Rectal smooth muscle tissue (tissue), 1 donor: ENCODE data around the gene KMT2A.
A peak's percentile ranks its signal among the peaks of the same experiment; 100 is the strongest.

ENCODE experiments used
- H3K27ac ChIP-seq: one replicate; pipeline ENCODE4 v1.7.0; 2013; ENCODE audit warnings: low read depth, low read length, inconsistent platforms
- H3K27me3 ChIP-seq: one replicate; pipeline ENCODE4 v1.7.0; 2013; ENCODE audit warnings: low read length; ENCODE audit not compliant: control insufficient read depth, insufficient read depth
- H3K36me3 ChIP-seq: one replicate; pipeline ENCODE4 v1.7.0; 2013; ENCODE audit warnings: low read length; ENCODE audit not compliant: control insufficient read depth, insufficient read depth
- H3K4me1 ChIP-seq: one replicate; pipeline ENCODE4 v1.7.0; 2013; ENCODE audit warnings: low read length; ENCODE audit not compliant: control insufficient read depth, insufficient read depth
- H3K4me3 ChIP-seq: one replicate; pipeline ENCODE4 v1.7.0; 2013; ENCODE audit warnings: low read length
- H3K9ac ChIP-seq: one replicate; pipeline ENCODE4 v1.7.0; 2013; ENCODE audit warnings: low read length

The KMT2A gene

DNA sequence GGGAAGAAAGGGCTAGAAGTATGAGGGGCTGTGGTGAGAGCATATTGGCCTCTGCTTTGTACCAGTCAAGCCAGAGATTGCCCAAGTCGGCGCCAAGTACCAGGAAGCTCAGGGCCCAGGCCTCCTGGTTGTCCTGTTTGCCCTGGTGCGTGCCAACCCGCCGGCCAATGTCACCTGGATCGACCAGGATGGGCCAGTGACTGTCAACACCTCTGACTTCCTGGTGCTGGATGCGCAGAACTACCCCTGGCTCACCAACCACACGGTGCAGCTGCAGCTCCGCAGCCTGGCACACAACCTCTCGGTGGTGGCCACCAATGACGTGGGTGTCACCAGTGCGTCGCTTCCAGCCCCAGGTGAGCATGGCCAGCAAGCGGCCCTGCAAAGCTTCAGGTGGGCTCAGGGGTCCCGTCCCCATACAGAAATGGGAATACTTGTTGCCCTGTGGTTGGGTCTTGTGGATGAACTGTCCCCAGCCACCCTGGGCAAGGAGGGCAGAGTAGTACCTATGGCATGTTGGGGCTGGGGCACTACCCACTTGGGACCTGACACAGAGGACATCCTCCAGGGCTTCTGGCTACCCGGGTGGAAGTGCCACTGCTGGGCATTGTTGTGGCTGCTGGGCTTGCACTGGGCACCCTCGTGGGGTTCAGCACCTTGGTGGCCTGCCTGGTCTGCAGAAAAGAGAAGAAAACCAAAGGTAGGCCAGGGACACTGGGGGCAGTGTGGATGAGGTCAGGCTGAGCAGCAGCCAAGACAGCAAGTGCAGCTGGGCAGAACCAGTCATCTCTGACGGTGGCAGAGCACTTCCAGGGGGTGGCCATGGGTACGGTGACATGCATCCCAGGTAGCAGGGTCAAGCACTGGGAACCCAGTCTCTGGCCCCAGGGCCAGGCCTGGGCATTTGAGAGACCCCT lies 96.8 kb downstream of the KMT2A start:
- Histone ChIP-seq H3K27ac (no peak overlapping the region), H3K4me1 (peaks cover 8% of the 10 kb centered on the region), H3K36me3 (no peaks in the 10 kb centered on the region), H3K27me3 (no peaks in the 10 kb centered on the region), H3K4me3 (no peak overlapping the region), H3K9ac (no peak overlapping the region)

DNA sequence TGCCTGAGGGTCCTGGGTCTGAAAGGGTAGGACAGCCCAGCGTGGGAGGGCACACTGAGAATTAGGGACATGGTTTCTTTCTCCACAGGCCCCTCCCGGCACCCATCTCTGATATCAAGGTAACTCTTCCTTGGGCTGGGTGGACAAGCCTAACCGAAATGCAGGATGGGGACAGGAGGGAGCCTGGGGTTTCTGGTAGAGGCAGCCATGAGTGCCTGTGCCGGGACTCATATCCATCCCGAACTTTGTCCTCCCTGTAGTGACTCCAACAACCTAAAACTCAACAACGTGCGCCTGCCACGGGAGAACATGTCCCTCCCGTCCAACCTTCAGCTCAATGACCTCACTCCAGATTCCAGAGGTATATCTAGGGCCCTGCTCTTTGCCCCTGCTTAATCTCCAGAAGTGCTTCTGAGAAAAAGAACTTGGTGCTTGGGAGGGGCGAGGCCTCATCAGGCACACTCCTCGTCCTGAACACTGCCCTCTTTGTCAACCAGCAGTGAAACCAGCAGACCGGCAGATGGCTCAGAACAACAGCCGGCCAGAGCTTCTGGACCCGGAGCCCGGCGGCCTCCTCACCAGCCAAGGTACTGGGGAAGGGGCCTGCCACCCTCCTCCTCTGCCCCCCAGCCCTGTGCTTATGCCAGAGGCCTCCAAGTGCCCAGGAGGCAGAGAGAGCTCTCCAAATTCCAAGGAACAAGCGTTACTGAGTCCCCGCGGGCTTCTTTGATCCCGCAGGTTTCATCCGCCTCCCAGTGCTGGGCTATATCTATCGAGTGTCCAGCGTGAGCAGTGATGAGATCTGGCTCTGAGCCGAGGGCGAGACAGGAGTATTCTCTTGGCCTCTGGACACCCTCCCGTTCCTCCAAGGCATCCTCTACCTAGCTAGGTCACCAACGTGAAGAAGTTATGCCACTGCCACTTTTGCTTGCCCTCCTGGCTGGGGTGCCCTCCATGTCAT lies 97.8 kb downstream of the KMT2A start:
- Histone ChIP-seq H3K4me3 (no peak overlapping the region), H3K36me3 (no peaks in the 10 kb centered on the region), H3K9ac (no peak overlapping the region), H3K27ac (no peak overlapping the region), H3K27me3 (no peaks in the 10 kb centered on the region), H3K4me1 (peaks cover 8% of the 10 kb centered on the region)

DNA sequence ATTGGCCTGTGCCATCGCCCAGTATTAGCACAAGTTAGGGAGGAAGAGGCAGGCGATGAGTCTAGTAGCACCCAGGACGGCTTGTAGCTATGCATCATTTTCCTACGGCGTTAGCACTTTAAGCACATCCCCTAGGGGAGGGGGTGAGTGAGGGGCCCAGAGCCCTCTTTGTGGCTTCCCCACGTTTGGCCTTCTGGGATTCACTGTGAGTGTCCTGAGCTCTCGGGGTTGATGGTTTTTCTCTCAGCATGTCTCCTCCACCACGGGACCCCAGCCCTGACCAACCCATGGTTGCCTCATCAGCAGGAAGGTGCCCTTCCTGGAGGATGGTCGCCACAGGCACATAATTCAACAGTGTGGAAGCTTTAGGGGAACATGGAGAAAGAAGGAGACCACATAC lies 99.0 kb downstream of the KMT2A start:
- H3K27me3 ChIP-seq: no peaks in the 10 kb centered on the region
- no peaks in the 10 kb centered on the region for H3K36me3 ChIP-seq
- no peak overlapping the region for H3K4me3 ChIP-seq
- no peak overlapping the region for H3K9ac ChIP-seq
- H3K4me1 ChIP-seq: no peaks in the 10 kb centered on the region
- no peak overlapping the region for H3K27ac ChIP-seq

DNA sequence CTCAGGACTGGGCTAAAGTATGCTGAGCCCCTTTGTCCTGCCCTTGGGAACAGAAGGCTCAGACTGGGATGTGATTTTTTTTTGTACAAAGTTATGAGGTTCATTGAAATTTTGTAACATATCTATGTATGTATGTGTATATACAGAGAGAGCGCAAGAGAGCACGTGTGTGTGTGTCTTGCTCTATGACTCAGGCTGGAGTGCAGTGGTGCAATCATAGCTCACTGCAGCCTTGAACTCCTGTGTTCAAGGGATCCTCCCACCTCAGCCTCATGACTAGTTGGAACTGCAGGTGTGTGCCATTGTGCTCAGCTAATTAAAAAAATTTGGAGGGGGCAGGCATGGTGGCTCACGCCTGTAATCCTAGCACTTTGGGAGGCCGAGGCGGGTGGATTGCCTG lies 100.4 kb downstream of the KMT2A start:
- no peak overlapping the region for H3K4me3 ChIP-seq
- H3K27ac ChIP-seq: no peak overlapping the region
- H3K4me1 ChIP-seq: no peaks in the 10 kb centered on the region
- no peaks in the 10 kb centered on the region for H3K27me3 ChIP-seq
- H3K36me3 ChIP-seq: no peaks in the 10 kb centered on the region
- H3K9ac ChIP-seq: no peak overlapping the region

DNA sequence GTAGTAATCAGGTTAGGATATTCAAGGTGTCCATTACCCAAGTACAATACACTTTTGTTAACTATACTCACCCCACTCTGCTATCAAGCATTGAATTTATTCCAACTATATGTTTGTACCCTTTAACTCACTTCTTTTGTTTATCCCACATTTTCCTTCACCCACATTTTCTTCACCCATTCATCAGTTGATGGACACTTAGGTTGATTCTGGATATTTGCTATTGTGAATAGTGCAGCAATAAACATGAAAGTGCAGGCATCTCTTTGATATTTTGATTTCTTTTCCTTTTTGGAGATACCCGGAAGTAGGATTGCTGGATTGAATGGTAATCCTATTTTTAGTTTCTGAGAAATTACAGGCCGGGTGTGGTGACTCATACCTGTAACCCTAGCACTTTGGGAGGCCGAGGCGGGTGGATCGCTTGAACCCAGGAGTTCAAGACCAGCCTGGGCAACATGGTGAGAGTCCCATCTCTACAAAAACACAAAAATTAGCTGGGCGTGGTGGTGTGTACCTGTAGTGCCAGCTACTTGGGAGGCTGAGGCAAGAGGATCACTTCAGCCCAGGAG lies 101.2 kb downstream of the KMT2A start:
- no peak overlapping the region for H3K27ac ChIP-seq
- no peaks in the 10 kb centered on the region for H3K4me1 ChIP-seq
- H3K36me3 ChIP-seq: no peaks in the 10 kb centered on the region
- no peak overlapping the region for H3K9ac ChIP-seq
- no peaks in the 10 kb centered on the region for H3K27me3 ChIP-seq
- no peak overlapping the region for H3K4me3 ChIP-seq

- Histone ChIP-seq H3K4me3 (no peak overlapping the region), H3K36me3 (peaks cover 16% of the 10 kb centered on the region), H3K9ac (no peak overlapping the region), H3K27ac (no peak overlapping the region), H3K4me1 (no peaks in the 10 kb centered on the region), H3K27me3 (no peaks in the 10 kb centered on the region)
Measured at GRCh38 chr11:118544010-118544646, 107.8 kb downstream of the KMT2A start.

- H3K36me3 ChIP-seq: peaks cover 16% of the 10 kb centered on the region
- no peaks in the 10 kb centered on the region for H3K4me1 ChIP-seq
- H3K27me3 ChIP-seq: no peaks in the 10 kb centered on the region
- H3K9ac ChIP-seq: no peak overlapping the region
- no peak overlapping the region for H3K27ac ChIP-seq
- no peak overlapping the region for H3K4me3 ChIP-seq
Measured at GRCh38 chr11:118544647-118545010, 108.3 kb downstream of the KMT2A start.

- Histone ChIP-seq H3K36me3 (peaks cover 16% of the 10 kb centered on the region), H3K27me3 (no peaks in the 10 kb centered on the region)
Measured at GRCh38 chr11:118545533-118545932, 109.2 kb downstream of the KMT2A start.

DNA sequence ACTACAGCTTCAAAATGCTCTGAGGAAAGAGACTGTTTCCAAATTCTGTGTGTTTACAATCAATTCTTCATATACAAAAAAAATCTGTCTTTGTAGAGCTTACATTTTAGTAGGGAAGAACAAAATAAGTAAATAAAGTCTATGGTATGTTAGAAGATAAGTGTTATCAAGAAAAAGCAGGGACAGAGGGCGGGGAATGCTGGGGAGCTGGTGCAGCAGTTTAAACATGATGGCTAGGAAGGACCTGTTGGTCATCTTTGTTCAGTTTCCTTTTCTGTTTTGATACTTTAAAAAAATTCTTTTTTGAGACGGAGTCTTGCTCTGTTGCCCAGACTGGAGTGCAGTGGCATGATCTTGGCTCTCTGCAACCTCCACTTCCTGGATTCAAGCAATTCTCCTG lies 110.8 kb downstream of the KMT2A start:
- H3K9ac ChIP-seq: no peak overlapping the region
- peaks cover 22% of the 10 kb centered on the region for H3K36me3 ChIP-seq
- H3K27ac ChIP-seq: no peak overlapping the region
- no peaks in the 10 kb centered on the region for H3K27me3 ChIP-seq
- no peak overlapping the region for H3K4me3 ChIP-seq
- H3K4me1 ChIP-seq: no peaks in the 10 kb centered on the region

More at GRCh38 chr11:118545533-118545932, 109.2 kb downstream of the KMT2A start:
- no peak overlapping the region for H3K4me3 ChIP-seq
- H3K27ac ChIP-seq: no peak overlapping the region
- H3K9ac ChIP-seq: no peak overlapping the region
- H3K4me1 ChIP-seq: no peaks in the 10 kb centered on the region

- no peak overlapping the region for H3K27ac ChIP-seq
- no peaks in the 10 kb centered on the region for H3K27me3 ChIP-seq
- no peak overlapping the region for H3K9ac ChIP-seq
- no peaks in the 10 kb centered on the region for H3K4me1 ChIP-seq
- H3K36me3 ChIP-seq: peaks cover 16% of the 10 kb centered on the region
- no peak overlapping the region for H3K4me3 ChIP-seq
Measured at GRCh38 chr11:118552341-118552740, 116.0 kb downstream of the KMT2A start.

DNA sequence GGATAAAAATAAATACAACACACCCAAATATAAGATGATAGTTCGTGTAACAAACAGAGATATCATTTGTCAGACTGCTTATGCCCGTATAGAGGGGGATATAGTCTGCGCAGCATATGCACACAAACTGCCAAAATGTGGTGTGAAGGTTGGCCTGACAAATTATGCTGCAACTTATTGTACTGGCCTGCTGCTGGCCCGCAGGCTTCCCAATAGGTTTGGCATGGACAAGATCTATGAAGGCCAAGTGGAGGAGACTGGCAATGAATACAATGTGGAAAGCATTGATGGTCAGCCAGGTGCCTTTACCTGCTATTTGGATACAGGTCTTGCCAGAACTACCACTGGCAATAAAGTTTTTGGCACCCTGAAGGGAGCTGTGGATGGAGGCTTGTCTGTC lies 124.5 kb downstream of the KMT2A start:
- H3K4me1 ChIP-seq: peaks cover 3% of the 10 kb centered on the region
- H3K27me3 ChIP-seq: no peaks in the 10 kb centered on the region
- no peak overlapping the region for H3K27ac ChIP-seq
- H3K4me3 ChIP-seq: no peak overlapping the region
- H3K9ac ChIP-seq: no peak overlapping the region
- no peaks in the 10 kb centered on the region for H3K36me3 ChIP-seq

DNA sequence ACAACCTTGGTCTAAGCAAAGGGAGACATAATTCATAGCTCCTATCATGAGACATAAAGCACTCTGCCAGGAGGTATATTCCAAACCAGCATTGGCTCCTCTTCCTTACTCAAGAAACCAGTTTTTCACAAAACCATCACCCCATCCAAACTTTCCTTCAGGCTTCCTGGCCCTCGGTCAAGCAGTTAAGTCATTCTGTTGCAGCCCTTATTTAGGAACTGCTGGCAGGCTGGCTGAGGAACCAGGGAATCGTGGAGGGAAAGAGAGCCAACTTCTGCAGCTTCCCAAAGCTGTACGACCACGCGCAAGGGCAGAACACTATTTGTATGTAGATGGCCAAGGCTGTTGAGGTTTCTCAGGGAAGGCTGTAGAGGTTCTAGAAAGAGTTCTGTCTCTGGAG lies 128.8 kb downstream of the KMT2A start:
- Histone ChIP-seq H3K27me3 (no peaks in the 10 kb centered on the region), H3K36me3 (no peaks in the 10 kb centered on the region), H3K27ac (peak overlapping the region; percentile 10), H3K4me3 (peak overlapping the region; percentile 45), H3K9ac (no peak overlapping the region), H3K4me1 (peaks cover 3% of the 10 kb centered on the region)
